NCI-H2227 (cell line): Measurements from ENCODE around the gene COL5A1.
"Not testable (repeated sequence)": the region's sequence is repeated elsewhere in the genome, so short reads cannot be mapped to it uniquely, and the experiment has no call there.

Experiments used
- DNase-seq: peaks from one replicate; lab custom pipeline; 2025; ENCODE audit not compliant: unreplicated experiment; lab: John Stamatoyannopoulos, UW

COL5A1 gene

GRCh38 chr9:134655586-134656333 lies 14.2 kb downstream of the COL5A1 start:
- DNase-seq, result no peak

DNA sequence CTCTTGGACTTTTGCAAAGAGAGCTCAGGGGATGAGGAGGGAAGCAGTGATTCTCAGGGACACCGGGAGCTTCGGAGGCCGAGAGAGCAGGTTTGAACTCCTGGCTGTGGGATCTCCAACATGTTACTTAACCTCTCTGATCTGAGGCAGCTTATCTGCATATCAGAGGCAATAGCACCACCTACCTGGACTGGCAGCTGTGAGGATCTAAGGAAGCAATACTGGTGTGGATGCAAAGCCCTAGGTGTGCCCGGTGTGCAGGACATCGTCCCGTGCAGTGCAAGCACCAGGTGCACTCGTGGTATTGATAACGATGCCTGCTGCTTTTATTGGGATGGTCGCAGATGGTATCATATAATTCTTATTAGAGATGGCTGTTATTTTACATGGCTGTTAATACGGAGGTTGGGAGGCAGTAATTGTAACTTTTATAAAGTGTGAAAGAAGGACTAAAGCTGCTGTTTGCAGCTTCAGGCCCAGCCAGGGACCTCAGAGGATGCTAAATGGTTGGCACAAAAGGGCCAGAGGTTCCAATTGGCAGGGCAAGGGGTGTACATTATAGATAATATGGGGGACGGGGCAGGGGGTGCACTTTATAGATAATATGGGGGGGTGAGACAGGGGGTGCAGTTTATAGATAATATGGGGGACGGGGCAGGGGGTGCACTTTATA lies 14.9 kb downstream of the COL5A1 start:
- DNase-seq, result no peak

DNA sequence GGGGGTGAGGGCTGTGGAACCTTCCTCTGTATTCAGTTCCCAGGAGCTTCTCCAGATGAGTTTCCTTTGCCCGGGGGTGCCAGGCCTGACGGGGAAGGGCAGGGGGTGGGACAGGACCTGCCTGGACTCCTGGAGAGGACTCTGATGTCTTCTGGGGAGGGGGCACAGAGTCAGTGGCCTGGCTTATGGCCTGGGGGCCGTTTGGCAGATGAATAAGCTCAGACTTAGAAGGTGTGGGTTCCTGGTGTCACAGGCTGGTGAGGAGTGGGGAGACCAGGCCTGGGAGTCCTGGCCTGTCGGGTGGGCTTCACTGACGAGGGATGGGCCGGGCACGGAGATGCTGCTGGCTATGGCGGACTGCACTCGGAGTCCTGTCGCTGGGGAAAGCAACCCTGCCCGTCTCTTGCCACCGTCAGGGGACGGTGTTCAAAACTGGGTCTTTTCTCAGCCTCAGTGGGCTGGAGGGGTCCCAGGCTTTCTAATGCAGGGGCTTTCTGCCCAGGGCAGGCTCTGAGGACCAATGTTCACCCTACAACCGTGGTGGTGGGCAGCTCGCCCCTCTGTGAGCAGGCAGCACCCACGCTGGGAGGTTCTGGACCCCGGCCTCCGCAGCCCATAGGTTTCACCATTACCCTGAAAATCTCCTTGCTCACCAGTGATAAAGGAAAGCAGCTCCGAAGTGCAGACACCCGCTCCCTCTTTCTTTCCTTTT lies 16.2 kb downstream of the COL5A1 start:
- no peak for DNase-seq

DNA sequence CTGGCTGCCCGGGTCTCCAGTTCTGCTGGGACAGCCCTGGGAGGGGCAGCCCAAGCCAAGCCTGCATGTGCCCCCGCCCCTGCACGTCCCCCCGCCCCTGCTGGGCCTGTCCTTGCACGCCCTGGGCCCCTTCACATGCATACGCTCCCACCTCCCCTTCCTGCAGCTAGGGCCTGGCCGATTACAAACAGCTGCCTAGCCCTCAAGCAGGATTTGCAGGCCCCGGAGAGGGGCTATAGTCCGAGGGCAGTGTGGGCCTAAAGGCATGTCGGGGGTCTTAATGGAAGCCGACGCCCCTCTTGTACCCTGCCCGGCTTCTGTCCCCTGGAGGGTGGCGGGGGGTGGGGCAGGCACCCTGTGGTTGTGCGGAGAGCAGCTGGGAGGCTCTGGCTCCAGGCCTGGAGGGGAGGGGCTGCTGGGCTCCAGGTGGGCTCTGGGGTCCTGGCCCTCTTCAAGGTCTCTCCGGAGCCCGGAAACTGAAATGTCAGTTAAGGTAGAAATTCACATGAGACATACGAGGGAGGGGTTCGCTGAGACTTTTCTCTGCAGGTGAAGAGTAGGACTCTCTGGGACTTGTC lies 16.9 kb downstream of the COL5A1 start:
- no peak for DNase-seq

- DNase-seq, result no peak
These were observed 18.1 kb downstream of the COL5A1 start for GRCh38 chr9:134659688-134660131.

DNA sequence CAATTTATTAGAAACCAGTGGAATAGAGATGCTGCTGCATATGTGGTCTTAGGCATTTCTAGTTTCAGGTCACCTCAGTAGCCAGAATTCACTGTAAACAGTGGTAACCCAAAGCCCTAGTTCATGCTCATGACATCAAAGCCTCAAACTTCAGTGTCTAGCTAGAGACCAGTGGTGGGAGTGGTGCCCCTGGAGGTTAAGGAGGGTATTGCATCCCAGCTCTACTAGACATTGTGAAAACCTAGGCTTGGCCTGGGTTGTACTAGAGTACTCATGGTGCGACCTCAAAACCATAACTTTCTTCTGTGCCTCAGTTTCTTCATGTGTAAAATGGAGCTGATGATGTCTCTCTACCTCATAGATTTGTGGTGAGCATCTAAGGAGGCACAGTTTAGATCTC lies 18.8 kb downstream of the COL5A1 start:
- DNase-seq, result no peak

DNA sequence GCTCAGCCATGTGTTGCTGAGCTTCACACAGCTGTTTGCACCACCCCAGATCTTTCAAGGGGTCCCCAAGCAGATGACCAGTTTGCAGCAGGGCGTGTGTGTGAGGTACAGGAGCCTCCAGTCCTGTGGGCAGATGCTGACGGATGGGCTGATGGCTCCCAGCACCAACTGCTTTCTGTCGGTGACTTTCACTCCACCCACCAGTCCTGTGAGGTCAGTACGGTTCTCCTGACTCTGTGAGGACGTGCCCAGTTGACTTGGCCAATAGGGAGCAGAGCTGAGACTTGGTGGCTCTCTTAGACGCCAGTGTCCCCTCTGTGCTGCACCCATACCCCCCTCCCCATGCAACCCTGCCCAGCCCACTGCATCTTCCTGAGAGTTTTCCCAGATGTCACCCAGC lies 19.7 kb downstream of the COL5A1 start:
- DNase-seq, result no peak

GRCh38 chr9:134661791-134662142 lies 20.2 kb downstream of the COL5A1 start:
- DNase-seq, result no peak

DNA sequence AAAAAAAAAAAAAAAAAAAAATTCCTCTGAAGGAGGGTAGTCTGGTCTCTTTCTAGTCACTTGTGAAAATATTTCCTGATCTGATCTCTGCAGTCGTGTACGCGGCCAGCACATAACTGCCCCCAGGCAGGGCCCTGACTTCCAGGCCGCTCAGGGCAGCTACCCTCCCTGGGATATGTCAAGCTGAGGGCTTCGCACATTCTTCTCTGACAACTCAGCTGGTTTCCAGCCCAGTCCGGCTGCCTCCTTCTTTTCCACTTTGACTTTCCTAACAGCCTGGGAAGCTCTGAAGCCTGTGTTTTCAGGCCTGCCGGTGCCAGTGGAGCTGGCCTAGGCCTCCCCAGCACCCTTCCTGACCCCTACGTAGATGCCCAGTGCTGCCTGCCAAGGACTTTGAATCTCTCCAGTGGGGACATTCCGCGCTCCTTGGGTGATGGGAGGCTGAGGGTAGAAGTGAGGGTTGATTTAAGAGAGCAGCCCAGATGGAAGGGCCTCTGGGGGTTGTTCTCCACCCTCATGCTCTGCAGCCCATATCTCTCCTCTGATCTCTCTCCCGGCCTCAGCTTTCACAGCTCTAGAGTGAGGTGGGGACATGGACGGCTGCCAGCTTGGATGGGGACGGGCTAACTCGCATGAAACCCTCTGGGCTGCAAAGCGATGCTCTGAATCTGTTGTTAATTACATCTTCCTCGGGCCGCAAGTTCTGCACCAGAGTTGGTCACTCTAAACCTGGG lies 20.7 kb downstream of the COL5A1 start:
- DNase-seq, result no peak

GRCh38 chr9:134663084-134663483 lies 21.5 kb downstream of the COL5A1 start:
- DNase-seq, result no peak

DNA sequence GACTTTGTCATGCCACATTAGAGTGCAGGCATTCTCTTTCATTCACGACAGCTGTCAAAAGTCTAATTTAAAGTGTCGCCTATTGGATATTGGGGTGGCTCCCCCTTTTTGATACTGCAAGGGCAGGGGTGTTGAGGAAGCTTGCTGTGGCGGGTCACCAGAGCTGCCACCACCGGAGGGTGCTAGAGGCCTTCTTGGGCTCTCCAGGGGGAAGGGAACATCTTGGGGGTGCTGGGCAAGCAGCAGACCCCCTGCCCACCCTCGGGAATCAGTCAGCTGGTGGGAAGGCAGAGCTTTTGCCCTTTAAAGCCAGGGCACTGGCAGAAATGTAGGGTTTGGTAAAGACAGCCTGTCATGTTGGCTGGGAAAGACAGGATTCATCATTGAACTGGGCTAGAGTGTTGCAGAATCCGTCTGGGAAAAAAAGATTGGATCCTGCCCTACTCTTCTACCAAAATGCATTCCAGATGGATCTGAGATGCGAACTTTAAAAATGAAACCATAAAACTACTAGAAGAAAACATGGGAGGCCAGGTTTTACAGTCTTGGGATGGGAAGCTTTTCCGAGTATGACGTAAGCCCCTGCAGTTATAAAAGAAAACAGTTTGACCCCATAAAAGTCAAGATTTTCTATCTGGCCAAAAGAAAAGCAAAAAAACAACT lies 22.3 kb downstream of the COL5A1 start:
- no peak for DNase-seq

GRCh38 chr9:134664446-134664845 lies 22.8 kb downstream of the COL5A1 start:
- no peak for DNase-seq

DNA sequence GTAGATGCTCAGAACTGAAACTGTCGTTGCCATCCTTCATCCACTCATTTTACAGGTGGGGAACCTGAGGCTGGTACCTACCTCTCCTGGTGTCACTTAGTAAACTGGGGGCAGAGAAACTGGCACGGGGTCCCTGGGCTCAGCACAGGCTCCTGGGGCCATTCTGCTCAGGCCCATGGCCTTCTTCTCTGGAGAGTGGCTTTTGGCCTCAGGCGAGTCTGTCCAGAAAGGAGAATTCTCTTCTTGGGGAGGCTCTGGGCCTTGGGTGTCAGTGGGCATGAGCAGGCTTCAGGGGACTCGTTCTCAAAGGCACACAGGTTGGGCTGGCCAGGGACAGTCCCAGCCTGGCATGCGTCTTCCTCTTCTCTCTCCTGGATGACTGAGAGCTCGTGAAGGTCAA lies 24.6 kb downstream of the COL5A1 start:
- DNase-seq, result no peak

- no peak for DNase-seq
These were observed 25.2 kb downstream of the COL5A1 start for GRCh38 chr9:134666831-134667230.

DNA sequence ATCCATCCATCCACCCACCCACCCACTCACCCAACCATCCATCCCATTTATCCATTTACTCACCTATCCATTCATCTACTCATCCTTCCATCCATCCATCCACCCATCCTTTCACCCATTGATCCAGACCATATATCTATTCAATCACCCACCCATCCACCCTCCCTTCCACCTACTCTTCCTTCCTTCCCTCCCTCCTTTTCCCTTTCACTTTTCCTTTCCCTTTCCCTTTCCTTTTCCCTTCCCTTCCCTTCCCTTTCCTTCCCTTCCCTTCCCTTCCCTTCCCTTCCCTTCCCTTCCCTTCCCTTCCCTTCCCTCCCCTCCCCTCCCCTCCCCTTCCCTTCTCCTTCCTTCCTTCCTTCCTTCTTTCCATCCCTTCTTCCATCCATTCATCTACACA lies 27.4 kb downstream of the COL5A1 start:
- DNase-seq, result not testable (repeated sequence)

GRCh38 chr9:134669399-134669955 lies 27.9 kb downstream of the COL5A1 start:
- no peak for DNase-seq

GRCh38 chr9:134670042-134670525 lies 28.5 kb downstream of the COL5A1 start:
- no peak for DNase-seq

- DNase-seq, result no peak
These were observed 29.3 kb downstream of the COL5A1 start for GRCh38 chr9:134670851-134671281.

DNA sequence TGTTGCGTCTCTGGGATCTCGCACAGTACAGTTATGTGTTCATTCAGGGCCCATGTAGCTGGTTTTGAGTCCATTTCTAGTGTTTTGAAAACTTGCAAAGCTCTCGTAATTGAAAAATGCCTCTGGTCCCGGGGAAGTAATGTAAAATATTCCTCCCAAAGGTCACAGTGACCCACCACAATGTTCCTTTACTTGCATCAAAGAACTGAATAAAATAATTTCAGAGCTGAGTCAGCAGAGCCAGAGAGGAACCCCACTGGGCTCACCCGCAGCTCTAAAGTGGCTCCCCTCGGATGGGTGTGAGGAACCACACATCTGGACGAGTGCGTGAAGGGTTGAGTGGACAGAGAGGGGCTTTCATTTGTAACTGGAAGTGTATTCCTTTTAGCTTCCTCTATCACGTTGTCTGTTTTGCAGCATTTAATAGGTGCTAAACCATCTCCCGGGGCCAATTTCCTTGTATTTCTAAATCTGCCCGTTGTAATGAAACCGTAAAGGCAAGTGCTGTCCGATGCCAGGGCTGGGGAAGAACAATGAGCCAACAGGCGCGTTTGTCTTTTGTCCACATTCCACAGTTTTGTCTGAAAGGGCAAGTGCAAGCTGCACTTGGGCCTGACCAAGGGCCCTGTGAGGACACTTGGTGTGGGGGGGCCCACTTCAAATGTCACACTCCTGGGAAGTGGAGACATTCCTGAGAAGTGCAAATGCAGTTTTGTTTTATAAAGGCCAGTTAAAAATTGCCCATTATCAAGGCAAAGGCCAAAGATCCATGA lies 29.9 kb downstream of the COL5A1 start:
- no peak for DNase-seq
